H9 (cell line): Measurements from ENCODE around the gene TRAF2. TPM values are rescaled to one million over a fixed set of nuclear protein-coding genes. Genes with fewer than 3 reads are reported as not detected.

Experiments used
- DNase-seq: peaks from one replicate; pipeline ENCODE4 v3.0.0-alpha.2; 2017
- H2AFZ ChIP-seq: one replicate; pipeline ENCODE4 v1.6.1; 2013; ENCODE audit warnings: mild to moderate bottlenecking, low read length, control low read depth, moderate library complexity
- H2AK5ac ChIP-seq: 2 replicates; pipeline ENCODE4 v1.6.1; 2013; ENCODE audit warnings: low read length, control low read depth, mixed read lengths; ENCODE audit not compliant: insufficient read length
- H2BK120ac ChIP-seq: one replicate; pipeline ENCODE4 v1.6.1; 2013; ENCODE audit warnings: low read depth, mild to moderate bottlenecking, low read length, control low read depth, inconsistent platforms; ENCODE audit not compliant: poor library complexity, severe bottlenecking
- H2BK12ac ChIP-seq: 2 replicates; pipeline ENCODE4 v1.6.1; 2013; ENCODE audit warnings: low read length, control low read depth, mixed read lengths, low read depth; ENCODE audit not compliant: insufficient read length
- H2BK15ac ChIP-seq: 2 replicates; pipeline ENCODE4 v1.6.1; 2013; ENCODE audit warnings: low read depth, low read length, control low read depth
- H2BK20ac ChIP-seq: one replicate; pipeline ENCODE4 v1.6.1; 2013; ENCODE audit warnings: low read depth, mild to moderate bottlenecking, low read length, control low read depth, inconsistent platforms; ENCODE audit not compliant: poor library complexity, severe bottlenecking
- H2BK5ac ChIP-seq: 2 replicates; pipeline ENCODE4 v1.6.1; 2013; ENCODE audit warnings: low read length, control low read depth, mixed read lengths; ENCODE audit not compliant: insufficient read length
- H3K14ac ChIP-seq: 2 replicates; pipeline ENCODE4 v1.6.1; 2013; ENCODE audit warnings: low read length, control low read depth; ENCODE audit not compliant: insufficient read depth
- H3K18ac ChIP-seq: 2 replicates; pipeline ENCODE4 v1.6.1; 2013; ENCODE audit warnings: low read depth, mild to moderate bottlenecking, mixed read lengths, low read length, control low read depth; ENCODE audit not compliant: insufficient read length
- H3K23ac ChIP-seq: 2 replicates; pipeline ENCODE4 v1.6.1; 2013; ENCODE audit warnings: low read length, control low read depth, mixed read lengths, low read depth; ENCODE audit not compliant: insufficient read length
- H3K23me2 ChIP-seq: 2 replicates; pipeline ENCODE4 v1.6.1; 2013; ENCODE audit warnings: low read depth, mild to moderate bottlenecking, mixed read lengths, low read length, control low read depth; ENCODE audit not compliant: insufficient read length, poor library complexity, severe bottlenecking
- H3K27ac ChIP-seq: 2 replicates; pipeline ENCODE4 v1.5.1; 2013; ENCODE audit warnings: low read length, control low read depth, mixed read lengths, low read depth; ENCODE audit not compliant: insufficient read length
- H3K27me3 ChIP-seq: 2 replicates; pipeline ENCODE4 v1.6.1; 2013; ENCODE audit warnings: low read length, control low read depth, inconsistent platforms; ENCODE audit not compliant: insufficient read depth
- H3K4ac ChIP-seq: 2 replicates; pipeline ENCODE4 v1.6.1; 2013; ENCODE audit warnings: low read depth, mild to moderate bottlenecking, control low read depth, inconsistent platforms, low read length, moderate library complexity
- H3K4me1 ChIP-seq: 2 replicates; pipeline ENCODE4 v1.6.1; 2013; ENCODE audit warnings: low read length, control low read depth, inconsistent platforms; ENCODE audit not compliant: insufficient read depth
- H3K4me2 ChIP-seq: 2 replicates; pipeline ENCODE4 v1.6.1; 2013; ENCODE audit warnings: low read length, control low read depth, mixed read lengths; ENCODE audit not compliant: insufficient read length, insufficient read depth
- H3K56ac ChIP-seq: 2 replicates; pipeline ENCODE4 v1.6.1; 2013; ENCODE audit warnings: low read depth, mild to moderate bottlenecking, mixed read lengths, low read length, control low read depth; ENCODE audit not compliant: insufficient read length
- H3K79me1 ChIP-seq: 2 replicates; pipeline ENCODE4 v1.6.1; 2013; ENCODE audit warnings: low read depth, mild to moderate bottlenecking, moderate library complexity, low read length, control low read depth, inconsistent platforms; ENCODE audit not compliant: insufficient read depth, poor library complexity, severe bottlenecking
- H3K79me2 ChIP-seq: 2 replicates; pipeline ENCODE4 v1.6.1; 2013; ENCODE audit warnings: low read length, control low read depth, inconsistent platforms; ENCODE audit not compliant: insufficient read depth
- H3K9ac ChIP-seq: 2 replicates; pipeline ENCODE4 v1.6.1; 2013; ENCODE audit warnings: low read length, control low read depth, mixed read lengths; ENCODE audit not compliant: insufficient read length; ENCODE audit errors: extremely low read depth
- H3K9me3 ChIP-seq: one replicate; pipeline ENCODE4 v1.6.1; 2013; ENCODE audit warnings: low read depth, low read length, inconsistent platforms; ENCODE audit not compliant: control insufficient read depth
- H3T11ph ChIP-seq: one replicate; pipeline ENCODE4 v1.6.1; 2013; ENCODE audit warnings: mild to moderate bottlenecking, low read length, control low read depth, inconsistent platforms
- H4K20me1 ChIP-seq: one replicate; pipeline ENCODE4 v1.6.1; 2013; ENCODE audit not compliant: control insufficient read depth, insufficient read length, insufficient read depth
- H4K5ac ChIP-seq: 2 replicates; pipeline ENCODE4 v1.6.1; 2013; ENCODE audit warnings: low read depth, mild to moderate bottlenecking, mixed read lengths, low read length, control low read depth; ENCODE audit not compliant: insufficient read length
- H4K8ac ChIP-seq: replicated peaks from 2 replicates; pipeline ENCODE4 v1.6.1; 2013; ENCODE audit warnings: low read length, control low read depth, mixed read lengths, low read depth; ENCODE audit not compliant: insufficient read length
- H4K91ac ChIP-seq: 2 replicates; pipeline ENCODE4 v1.6.1; 2013; ENCODE audit warnings: low read depth, mild to moderate bottlenecking, moderate library complexity, mixed read lengths, low read length, control low read depth; ENCODE audit not compliant: insufficient read length
- H3K27ac Mint-ChIP-seq, 3 experiments: 2 replicates in 2 of 3; 3 replicates in 1 of 3; pipeline ENCODE4 v1.8.0; 2020 to 2021; ENCODE audit warnings: mixed read lengths in 3 of 3, mild to moderate bottlenecking in 1 of 3, moderate library complexity in 1 of 3
- H3K27me3 Mint-ChIP-seq: 2 replicates; pipeline ENCODE4 v1.8.0; 2021; ENCODE audit warnings: low read depth, mild to moderate bottlenecking, moderate library complexity, mixed read lengths
- H3K36me3 Mint-ChIP-seq, 3 experiments: 2 replicates in 2 of 3; 3 replicates in 1 of 3; pipeline ENCODE4 v1.8.0; 2020 to 2021; ENCODE audit warnings: low read depth in 3 of 3, mixed read lengths in 3 of 3; ENCODE audit not compliant: insufficient read depth in 1 of 3
- H3K4me1 Mint-ChIP-seq, 2 experiments: 2 replicates each; pipeline ENCODE4 v1.8.0; 2020; ENCODE audit warnings: mixed read lengths in 2 of 2
- H3K4me3 Mint-ChIP-seq, 2 experiments: 2 replicates in 1 of 2; 3 replicates in 1 of 2; pipeline ENCODE4 v1.8.0; 2020 to 2021; ENCODE audit warnings: mild to moderate bottlenecking in 2 of 2, mixed read lengths in 2 of 2, moderate library complexity in 1 of 2
- H3K9me3 Mint-ChIP-seq, 2 experiments: 2 replicates in 1 of 2; 3 replicates in 1 of 2; pipeline ENCODE4 v1.8.0; 2020; ENCODE audit warnings: mild to moderate bottlenecking in 2 of 2, mixed read lengths in 2 of 2, moderate library complexity in 1 of 2
- WGBS: extraction: QIAGEN DNeasy Blood & Tissue Kit; methylation state at CpG from one replicate; pipeline ENCODE4 v1.1.7; 2013; ENCODE audit warnings: missing lambda C conversion rate, low lambda C conversion rate, mixed read lengths; ENCODE audit not compliant: insufficient read length; ENCODE audit errors: extremely low coverage; 5-methylcytosine and 5-hydroxymethylcytosine counted together
- microRNA-seq: library from miRNA; unstranded; fragments of <30 nt; microRNA quantifications from one replicate; pipeline ENCODE4, GENCODE V29; 2020; ENCODE audit warnings: borderline microRNAs expressed
- total RNA-seq: library from RNA; stranded (reverse); gene quantifications from 2 replicates; pipeline ENCODE4 v1.2.1, GENCODE V29; 2021
- TF ChIP-seq, protein P1 (sequence below): fragments of 200-600 bp; sonication (generic); conservative IDR thresholded peaks from 3 replicates; pipeline ENCODE4 v1.8.0; 2021; ENCODE audit warnings: antibody characterized with exemption, mild to moderate bottlenecking

The TRAF2 gene
- total RNA-seq, 1 experiment from 2014 or later = 48.8 TPM

DNA sequence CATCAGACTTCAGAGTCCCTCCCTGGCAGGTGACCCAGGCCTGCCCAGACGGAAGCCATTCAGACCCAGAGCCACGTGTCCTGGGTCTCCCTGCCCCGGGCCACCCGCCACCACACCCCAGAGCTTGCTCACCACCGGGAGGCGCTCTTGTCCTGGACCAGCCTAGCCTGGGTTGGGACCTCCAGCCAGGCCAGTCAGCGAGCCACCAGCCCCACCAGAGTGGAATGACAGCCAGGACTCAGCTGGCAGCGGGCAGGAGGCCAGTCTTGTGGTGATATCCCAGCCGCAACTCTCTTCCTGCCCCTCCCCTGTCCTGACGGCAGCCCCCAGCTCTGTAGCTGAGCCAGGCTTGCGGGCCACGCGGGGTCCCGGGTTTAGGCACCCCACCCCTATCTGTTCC lies 89.3 kb downstream of the TRAF2 start:
- H3K4me1 ChIP-seq = no peaks in the 10 kb centered on the region; the same call in 1 of the 2 replicates
- H3T11ph ChIP-seq = no peak overlapping the region
- no peaks in the 10 kb centered on the region for H3K9me3 ChIP-seq
- H3K23ac ChIP-seq = no peak overlapping the region
- H3K18ac ChIP-seq = no peak overlapping the region
- no peak overlapping the region for H4K5ac ChIP-seq
- no peak overlapping the region for H2BK12ac ChIP-seq
- Mint-ChIP-seq H3K4me1 (peaks cover 2 to 14% of the 10 kb centered on the region in 2 experiments), H3K4me3 (peak overlapping the region in 1 of 2 experiments; percentile 23; a peak in 1 of 5 replicates), H3K9me3 (no peaks in the 10 kb centered on the region), H3K36me3 (0 out of 7 replicates have a peak, but pooled peaks cover 0 to 1% (median 0%) of the 10 kb centered on the region in 3 experiments), H3K27ac (no peak overlapping the region), H3K27me3 (peaks cover 7% of the 10 kb centered on the region)
- TF ChIP-seq, protein P1, sequence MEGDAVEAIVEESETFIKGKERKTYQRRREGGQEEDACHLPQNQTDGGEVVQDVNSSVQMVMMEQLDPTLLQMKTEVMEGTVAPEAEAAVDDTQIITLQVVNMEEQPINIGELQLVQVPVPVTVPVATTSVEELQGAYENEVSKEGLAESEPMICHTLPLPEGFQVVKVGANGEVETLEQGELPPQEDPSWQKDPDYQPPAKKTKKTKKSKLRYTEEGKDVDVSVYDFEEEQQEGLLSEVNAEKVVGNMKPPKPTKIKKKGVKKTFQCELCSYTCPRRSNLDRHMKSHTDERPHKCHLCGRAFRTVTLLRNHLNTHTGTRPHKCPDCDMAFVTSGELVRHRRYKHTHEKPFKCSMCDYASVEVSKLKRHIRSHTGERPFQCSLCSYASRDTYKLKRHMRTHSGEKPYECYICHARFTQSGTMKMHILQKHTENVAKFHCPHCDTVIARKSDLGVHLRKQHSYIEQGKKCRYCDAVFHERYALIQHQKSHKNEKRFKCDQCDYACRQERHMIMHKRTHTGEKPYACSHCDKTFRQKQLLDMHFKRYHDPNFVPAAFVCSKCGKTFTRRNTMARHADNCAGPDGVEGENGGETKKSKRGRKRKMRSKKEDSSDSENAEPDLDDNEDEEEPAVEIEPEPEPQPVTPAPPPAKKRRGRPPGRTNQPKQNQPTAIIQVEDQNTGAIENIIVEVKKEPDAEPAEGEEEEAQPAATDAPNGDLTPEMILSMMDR = peak; percentile 70
- no peak overlapping the region for H2BK15ac ChIP-seq
- H3K14ac ChIP-seq = no peak overlapping the region
- H2BK5ac ChIP-seq = no peak overlapping the region
- H3K4me2 ChIP-seq = no peak overlapping the region
- H2AK5ac ChIP-seq = no peak overlapping the region
- H2BK20ac ChIP-seq = no peak overlapping the region
- H3K23me2 ChIP-seq = peaks cover 9% of the 10 kb centered on the region
- H3K56ac ChIP-seq = no peak overlapping the region
- H2AFZ ChIP-seq = no peak overlapping the region
- H4K91ac ChIP-seq = no peak overlapping the region
- DNase-seq = peak; percentile 83
- H2BK120ac ChIP-seq = no peak overlapping the region
- no peak overlapping the region for H3K9ac ChIP-seq
- WGBS = no CpG with 5 or more reads among the region's 14 CpGs
- no peaks in the 10 kb centered on the region for H4K20me1 ChIP-seq
- no peaks in the 10 kb centered on the region for H3K79me1 ChIP-seq
- no peak overlapping the region for H3K27ac ChIP-seq
- H4K8ac ChIP-seq = no peak overlapping the region
- no peak overlapping the region for H3K4ac ChIP-seq
- no peaks in the 10 kb centered on the region for H3K27me3 ChIP-seq
- H3K79me2 ChIP-seq = no peaks in the 10 kb centered on the region

Small RNAs within 50 kb of the gene (microRNA-seq; reads per million reads assigned to microRNA genes)
- gene MIR4479 = not detected

Other genes with a start within 250 kb of the TRAF2 start
- 37.7 and 38.0 TPM in 2 replicates for gene EGFL7, start 223.6 kb upstream of the TRAF2 start, total RNA-seq
- gene AGPAT2, start 199.1 kb upstream of the TRAF2 start, total RNA-seq = 28.3 and 29.7 TPM in 2 replicates
- gene DIPK1B, start 173.9 kb upstream of the TRAF2 start, total RNA-seq = 38.2 and 40.3 TPM in 2 replicates
- 0.75 and 1.5 TPM in 2 replicates for gene LCN10, start 143.6 kb upstream of the TRAF2 start, total RNA-seq
- not detected in 2 replicates for gene LCN6, start 138.0 kb upstream of the TRAF2 start, total RNA-seq
- gene LCN8, start 128.3 kb upstream of the TRAF2 start, total RNA-seq = not detected in 2 replicates
- gene LCN15, start 122.0 kb upstream of the TRAF2 start, total RNA-seq = 0.61 TPM in 1 of 2 replicates, not detected in the other
- gene TMEM141, start 95.2 kb upstream of the TRAF2 start, total RNA-seq = 55.2 and 58.9 TPM in 2 replicates
- 0.59 and 1.1 TPM in 2 replicates for gene CCDC183, start 90.2 kb upstream of the TRAF2 start, total RNA-seq
- gene RABL6, start 78.6 kb upstream of the TRAF2 start, total RNA-seq = 108 and 114 TPM in 2 replicates
- gene AJM1, start 44.0 kb upstream of the TRAF2 start, total RNA-seq = 1.8 and 2.3 TPM in 2 replicates
- gene PHPT1, start 37.1 kb upstream of the TRAF2 start, total RNA-seq = 161 and 175 TPM in 2 replicates
- gene MAMDC4, start 34.2 kb upstream of the TRAF2 start, total RNA-seq = 6.9 and 9.2 TPM in 2 replicates
- gene EDF1, start 20.2 kb upstream of the TRAF2 start, total RNA-seq = 318 and 328 TPM in 2 replicates
- gene FBXW5, start 58.2 kb downstream of the TRAF2 start, total RNA-seq = 62.2 and 65.0 TPM in 2 replicates
- 0.96 and 1.3 TPM in 2 replicates for gene C8G, start 58.7 kb downstream of the TRAF2 start, total RNA-seq
- gene LCN12, start 65.8 kb downstream of the TRAF2 start, total RNA-seq = 2.1 and 4.5 TPM in 2 replicates
- 3.6 and 4.8 TPM in 2 replicates for gene PTGDS, start 91.0 kb downstream of the TRAF2 start, total RNA-seq
- gene LCNL1, start 96.5 kb downstream of the TRAF2 start, total RNA-seq = 0.18 and 0.20 TPM in 2 replicates
- gene PAXX, start 105.9 kb downstream of the TRAF2 start, total RNA-seq = 46.8 and 51.2 TPM in 2 replicates
- gene CLIC3, start 110.1 kb downstream of the TRAF2 start, total RNA-seq = 0.29 and 0.31 TPM in 2 replicates
- 15.2 and 22.4 TPM in 2 replicates for gene ABCA2, start 141.7 kb downstream of the TRAF2 start, total RNA-seq
- gene FUT7, start 145.6 kb downstream of the TRAF2 start, total RNA-seq = not detected in 2 replicates
- gene NPDC1, start 159.7 kb downstream of the TRAF2 start, total RNA-seq = 51.8 and 57.6 TPM in 2 replicates
- 4.0 and 5.1 TPM in 2 replicates for gene ENTPD2, start 167.5 kb downstream of the TRAF2 start, total RNA-seq
- gene SAPCD2, start 184.0 kb downstream of the TRAF2 start, total RNA-seq = 29.8 and 30.0 TPM in 2 replicates
- 5.6 and 6.6 TPM in 2 replicates for gene UAP1L1, start 191.0 kb downstream of the TRAF2 start, total RNA-seq
- gene MAN1B1, start 200.5 kb downstream of the TRAF2 start, total RNA-seq = 32.7 and 34.9 TPM in 2 replicates
- gene DPP7, start 228.2 kb downstream of the TRAF2 start, total RNA-seq = 27.3 and 29.4 TPM in 2 replicates